MM.1S (cell line): ENCODE data around the gene TMEM221.

ENCODE experiments used
- CTCF ChIP-seq: fragments of 300-600 bp; sonication (generic); IDR thresholded peaks from 2 replicates; pipeline ENCODE4 v1.5.1; 2016; ENCODE audit warnings: antibody characterized with exemption, low read length, mixed read lengths
- EZH2 ChIP-seq: fragments of 300-600 bp; sonication (generic); optimal IDR thresholded peaks from 2 replicates; pipeline ENCODE3; 2017; ENCODE audit warnings: low read depth, mild to moderate bottlenecking, antibody characterized with exemption, low read length, mixed read lengths

- no peak for TF ChIP-seq EZH2
- TF ChIP-seq CTCF = no peak
Measured at GRCh38 chr19:17450264-17451075, 2.0 kb upstream of the TMEM221 start.
